LNCaP clone FGC (cell line): ENCODE data around the gene FAM3B.
A peak's percentile ranks its signal among the peaks of the same experiment; 100 is the strongest.

ENCODE experiments used
- DNase-seq: peaks from one replicate; pipeline ENCODE4 v3.0.0-alpha.2; 2011; ENCODE audit warnings: low read depth
- H3K4me3 ChIP-seq: 2 replicates; pipeline ENCODE4 v1.5.1; 2011; ENCODE audit warnings: mild to moderate bottlenecking, low read depth, low read length, control low read depth
- TF ChIP-seq, protein P1 (sequence below): IDR thresholded peaks from 2 replicates; pipeline ENCODE4 v1.5.1; 2012; ENCODE audit warnings: mild to moderate bottlenecking; ENCODE audit not compliant: control insufficient read depth, insufficient read depth; ENCODE audit errors: extremely low read depth

FAM3B gene

DNA sequence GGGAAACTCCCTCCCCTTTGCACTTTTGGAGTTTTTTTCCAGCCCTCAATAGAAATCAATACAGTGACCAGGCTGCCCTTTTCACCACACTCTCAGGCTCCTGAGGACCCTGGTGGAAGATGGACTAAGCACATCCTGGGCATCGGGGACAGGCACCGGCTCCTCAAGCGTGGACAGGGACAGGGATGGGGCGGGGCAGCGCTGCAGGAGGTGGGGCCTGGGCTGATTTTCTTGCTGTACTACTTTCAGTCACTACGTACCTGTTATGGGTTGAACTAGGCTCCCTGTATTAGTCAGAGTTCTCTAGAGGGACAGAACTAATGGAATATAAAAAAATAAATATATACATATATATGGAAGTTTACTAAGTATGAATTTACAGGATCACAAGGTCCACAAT is 47.7 kb downstream of the FAM3B start:
- DNase-seq: no peak
- no peak overlapping the region for H3K4me3 ChIP-seq
- TF ChIP-seq, protein P1, sequence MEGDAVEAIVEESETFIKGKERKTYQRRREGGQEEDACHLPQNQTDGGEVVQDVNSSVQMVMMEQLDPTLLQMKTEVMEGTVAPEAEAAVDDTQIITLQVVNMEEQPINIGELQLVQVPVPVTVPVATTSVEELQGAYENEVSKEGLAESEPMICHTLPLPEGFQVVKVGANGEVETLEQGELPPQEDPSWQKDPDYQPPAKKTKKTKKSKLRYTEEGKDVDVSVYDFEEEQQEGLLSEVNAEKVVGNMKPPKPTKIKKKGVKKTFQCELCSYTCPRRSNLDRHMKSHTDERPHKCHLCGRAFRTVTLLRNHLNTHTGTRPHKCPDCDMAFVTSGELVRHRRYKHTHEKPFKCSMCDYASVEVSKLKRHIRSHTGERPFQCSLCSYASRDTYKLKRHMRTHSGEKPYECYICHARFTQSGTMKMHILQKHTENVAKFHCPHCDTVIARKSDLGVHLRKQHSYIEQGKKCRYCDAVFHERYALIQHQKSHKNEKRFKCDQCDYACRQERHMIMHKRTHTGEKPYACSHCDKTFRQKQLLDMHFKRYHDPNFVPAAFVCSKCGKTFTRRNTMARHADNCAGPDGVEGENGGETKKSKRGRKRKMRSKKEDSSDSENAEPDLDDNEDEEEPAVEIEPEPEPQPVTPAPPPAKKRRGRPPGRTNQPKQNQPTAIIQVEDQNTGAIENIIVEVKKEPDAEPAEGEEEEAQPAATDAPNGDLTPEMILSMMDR: no peak

DNA sequence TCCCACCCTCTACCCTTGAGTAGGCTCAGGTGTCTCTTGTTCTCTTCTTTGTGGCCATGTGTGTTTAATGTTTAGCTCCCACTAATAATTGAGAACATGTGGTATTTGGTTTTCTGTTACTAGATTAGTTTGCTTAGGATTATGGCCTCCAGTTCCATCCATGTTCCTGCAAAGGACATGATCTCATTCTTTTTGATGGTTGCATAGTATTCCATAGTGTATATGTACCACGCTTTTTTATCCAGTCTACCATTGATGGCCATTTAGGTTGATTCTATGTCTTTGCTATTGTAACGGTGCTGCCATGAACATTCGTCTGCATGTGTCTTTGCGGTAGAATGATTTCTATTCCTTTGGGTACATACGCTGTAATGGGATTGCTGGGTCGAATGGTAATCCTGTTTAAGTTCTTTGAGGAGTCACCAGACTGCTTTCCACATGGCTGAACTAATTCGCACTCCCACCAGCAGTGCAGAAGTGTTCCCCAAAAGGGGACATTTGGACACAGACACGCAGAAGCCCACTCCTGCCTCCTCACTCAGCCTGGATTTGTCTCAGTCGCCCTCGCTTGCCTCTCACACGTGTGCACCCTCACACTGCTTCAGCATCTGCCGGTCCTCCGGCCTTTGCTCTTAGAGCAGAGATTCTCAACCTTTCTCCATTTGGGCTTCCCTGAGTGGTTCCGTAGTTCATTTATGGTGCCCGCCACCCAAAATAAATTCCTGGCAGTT is 48.9 kb downstream of the FAM3B start:
- TF ChIP-seq, protein P1: no peak
- DNase-seq: no peak
- H3K4me3 ChIP-seq: no peak overlapping the region

DNA sequence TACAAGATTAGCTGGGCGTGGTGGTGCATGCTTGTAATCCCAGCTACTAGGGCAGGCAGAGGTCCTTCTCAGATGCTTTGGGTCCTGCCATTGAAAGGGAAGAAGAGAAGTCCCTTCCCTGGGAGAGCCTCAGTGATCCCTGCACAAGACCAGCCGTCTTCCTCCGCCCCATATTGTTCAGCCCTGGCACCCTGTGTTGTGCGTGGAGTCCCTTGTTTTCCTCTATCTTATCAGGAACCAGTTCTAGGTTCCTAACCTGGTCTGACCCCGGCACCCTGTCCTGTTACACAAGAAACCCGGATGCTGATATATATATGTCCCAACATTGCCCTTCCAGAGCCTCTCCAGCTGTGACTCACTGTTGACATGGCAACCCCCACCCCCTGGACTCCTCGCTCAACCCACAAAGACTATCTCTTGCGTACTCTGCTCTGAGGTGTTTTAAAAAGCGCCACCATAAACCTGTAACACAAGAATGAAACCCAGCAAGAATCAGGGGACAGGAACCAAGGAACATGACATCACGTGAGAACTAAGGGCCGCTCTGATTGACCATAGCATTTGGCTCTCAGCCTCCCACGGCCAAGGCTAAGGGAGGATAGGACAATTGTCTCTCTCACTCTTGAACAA is 50.0 kb downstream of the FAM3B start:
- TF ChIP-seq, protein P1: no peak
- DNase-seq: peak; percentile 64
- H3K4me3 ChIP-seq: no peak overlapping the region

DNA sequence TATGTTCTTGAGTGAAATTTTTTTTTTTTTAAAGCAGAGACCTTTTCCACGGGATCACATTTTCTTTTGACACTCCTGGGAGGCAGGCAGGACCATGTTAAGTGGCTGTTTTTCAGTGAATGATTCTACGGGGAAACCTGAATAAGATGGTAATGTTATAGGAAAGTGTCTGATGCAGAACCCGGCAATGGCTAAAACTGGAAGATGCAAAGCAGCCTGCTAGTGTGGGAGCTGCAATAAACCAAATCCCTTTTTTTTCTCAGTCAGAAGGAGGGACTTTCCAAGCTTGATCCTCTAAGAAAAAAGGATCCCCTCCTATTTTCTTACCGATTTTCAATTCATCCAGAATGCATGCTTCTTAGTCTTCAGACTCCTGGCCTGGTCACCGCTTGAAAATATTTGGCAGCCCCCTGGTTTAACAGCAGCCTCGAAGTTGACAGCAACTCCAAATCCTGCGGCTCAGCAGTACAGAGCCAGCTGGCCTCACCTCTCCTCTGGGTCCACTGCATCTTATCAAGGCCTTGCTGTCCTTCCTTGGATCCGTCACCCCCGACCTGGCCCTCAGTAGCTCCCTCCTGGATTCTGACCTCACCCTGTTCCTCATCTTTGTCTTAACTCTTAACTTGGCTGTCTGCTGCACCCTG is 50.8 kb downstream of the FAM3B start:
- no peak for DNase-seq
- no peak overlapping the region for H3K4me3 ChIP-seq
- TF ChIP-seq, protein P1: no peak

- TF ChIP-seq, protein P1: no peak
- no peak overlapping the region for H3K4me3 ChIP-seq
- DNase-seq: no peak
These were observed 51.5 kb downstream of the FAM3B start for GRCh38 chr21:41367945-41368734.

GRCh38 chr21:41368735-41369104 is 52.1 kb downstream of the FAM3B start:
- DNase-seq: no peak
- H3K4me3 ChIP-seq: no peak overlapping the region
- TF ChIP-seq, protein P1: no peak
